Aorta (tissue), 5 donors: Measurements from ENCODE around the gene GABRD. TPM values are rescaled to one million over a fixed set of nuclear protein-coding genes. Genes with fewer than 3 reads are reported as not detected.

Experiments
- ATAC-seq: fragments of 200-7000 bp; cut with Tn5 transposase; one replicate; pipeline ENCODE4 v1.9.1; 2022; ENCODE audit warnings: moderate library complexity; ENCODE audit not compliant: low FRiP score
- DNase-seq, 2 donors: peaks; one replicate each; pipeline ENCODE4 v3.0.0-alpha.2; 2020
- H3K27ac ChIP-seq, 2 donors: one replicate each; pipeline ENCODE4 v1.5.1; 2013; ENCODE audit warnings: low read length in 2 of 2, mild to moderate bottlenecking in 2 of 2, moderate library complexity in 2 of 2, control low read depth in 1 of 2, inconsistent platforms in 1 of 2, low read depth in 1 of 2
- H3K27me3 ChIP-seq, 2 donors: one replicate each; pipeline ENCODE4 v1.6.1; 2013; ENCODE audit warnings: control low read depth in 1 of 2, low read length in 1 of 2, mild to moderate bottlenecking in 1 of 2, moderate library complexity in 1 of 2; ENCODE audit not compliant: insufficient read depth in 2 of 2, control insufficient read depth in 1 of 2
- H3K36me3 ChIP-seq, 2 donors: one replicate each; pipeline ENCODE4 v1.6.1; 2013; ENCODE audit warnings: control low read depth in 1 of 2, low read length in 1 of 2, mild to moderate bottlenecking in 1 of 2; ENCODE audit not compliant: insufficient read depth in 2 of 2, control insufficient read depth in 1 of 2
- H3K4me1 ChIP-seq, 2 donors: one replicate each; pipeline ENCODE4 v1.6.1; 2013; ENCODE audit warnings: low read length in 2 of 2, control low read depth in 1 of 2, mild to moderate bottlenecking in 1 of 2, moderate library complexity in 1 of 2; ENCODE audit not compliant: insufficient read depth in 2 of 2, control insufficient read depth in 1 of 2
- H3K4me3 ChIP-seq, 2 donors: one replicate each; pipeline ENCODE4 v1.5.1; 2013; ENCODE audit warnings: low read length in 2 of 2, control low read depth in 1 of 2, mild to moderate bottlenecking in 1 of 2
- H3K9me3 ChIP-seq: one replicate; pipeline ENCODE4 v1.6.1; 2013; ENCODE audit warnings: mild to moderate bottlenecking, low read length; ENCODE audit not compliant: control insufficient read depth
- WGBS, 2 donors: extraction: QIAGEN DNeasy Blood & Tissue Kit; methylation state at CpG; one replicate each; pipeline ENCODE4 v1.1.7; 2013; 5-methylcytosine and 5-hydroxymethylcytosine counted together
- intact Hi-C, 2 donors: fragments of 100-400 bp; cut with DNase I; formaldehyde crosslinking; loops; one replicate each; pipeline versions ENCODE4 v1.14.2 to v1.15.0; 2022
- polyA plus RNA-seq, 2 donors: library from polyadenylated mRNA; stranded (reverse); fragments of 200-250 nt; gene quantifications; one replicate each; pipeline ENCODE4 v1.2.3, GENCODE V29; 2013
- total RNA-seq, 2 donors: library from RNA; stranded (reverse); fragmentation: NEBNext Ultra II Directional; extraction: Animal tissue kit (Norgen Biotek cat#: 25700); gene quantifications; one replicate each; pipeline ENCODE4 v1.2.1, GENCODE V29; 2021
- donor health status: healthy with polysubstance abuse.
- donor health status: Bipolar disorder and iron deficiency.
- donor health status: DM: no; HTN: no; CAD: no.
- donor health status: DM: no; HTN: no; CAD: no.
- donor health status: DM: yes; HTN: yes; CAD: no.

The GABRD gene
- total and polyA plus RNA-seq, 4 donors, result 0.49 to 1.2 TPM; not detected in 2

DNA sequence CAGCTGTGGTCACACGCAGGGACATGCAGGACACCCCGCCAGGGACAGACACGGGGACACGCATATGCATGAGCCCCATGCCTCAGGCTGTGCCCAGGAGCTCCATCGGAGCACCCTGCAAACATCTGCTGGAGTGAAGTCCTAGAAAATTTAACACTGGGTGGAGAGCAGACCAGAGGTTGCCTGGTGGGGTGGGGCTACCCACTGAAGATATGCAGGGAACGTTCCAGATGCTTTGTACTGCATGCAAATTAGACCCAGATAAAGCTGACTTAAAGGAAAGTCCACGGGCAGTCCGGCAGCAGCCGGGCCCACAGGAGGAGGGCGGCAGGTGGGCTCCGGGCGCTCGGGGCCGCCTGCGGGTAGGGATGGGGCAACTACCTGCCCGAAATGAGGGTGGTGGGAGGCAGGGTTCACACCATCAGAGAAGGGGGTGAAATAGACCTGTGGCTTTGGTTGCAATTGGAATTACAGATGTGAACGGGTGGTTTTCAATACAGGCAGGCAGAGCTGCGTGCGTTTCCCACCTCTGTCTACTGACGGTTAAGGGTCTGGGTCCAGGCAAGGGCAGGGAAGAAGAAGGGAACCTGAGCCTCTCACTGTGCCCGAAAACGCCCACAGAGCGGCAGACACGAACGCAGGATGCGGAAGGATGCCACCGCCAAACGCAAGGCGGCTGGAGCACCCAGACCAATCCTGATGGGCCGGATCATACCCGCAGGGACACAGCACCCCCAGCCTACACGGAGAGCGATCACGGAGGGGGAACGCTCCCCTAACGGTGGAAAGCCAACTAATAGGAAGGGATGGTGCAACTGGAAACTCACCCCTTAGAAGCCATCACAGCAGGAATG, 36.5 kb upstream of the GABRD start:
- Histone ChIP-seq H3K36me3 (no peaks in the 10 kb centered on the region), H3K27ac (no peak overlapping the region), H3K9me3 (no peaks in the 10 kb centered on the region), H3K27me3 (no peaks in the 10 kb centered on the region), H3K4me3 (no peak overlapping the region), H3K4me1 (no peaks in the 10 kb centered on the region)
- intact Hi-C loops, result no loop called here
- no peak for ATAC-seq
- 89 to 91% methylated on average over 36 of the region's 36 CpGs for WGBS, 2 donors
- DNase-seq, result no peak

- intact Hi-C loops, result no loop called here
- no peak overlapping the region for H3K4me3 ChIP-seq
- WGBS, 2 donors, result 83 to 85% methylated on average over 17 of the region's 17 CpGs
These were observed 34.5 kb upstream of the GABRD start for GRCh38 chr1:1984560-1985070.

DNA sequence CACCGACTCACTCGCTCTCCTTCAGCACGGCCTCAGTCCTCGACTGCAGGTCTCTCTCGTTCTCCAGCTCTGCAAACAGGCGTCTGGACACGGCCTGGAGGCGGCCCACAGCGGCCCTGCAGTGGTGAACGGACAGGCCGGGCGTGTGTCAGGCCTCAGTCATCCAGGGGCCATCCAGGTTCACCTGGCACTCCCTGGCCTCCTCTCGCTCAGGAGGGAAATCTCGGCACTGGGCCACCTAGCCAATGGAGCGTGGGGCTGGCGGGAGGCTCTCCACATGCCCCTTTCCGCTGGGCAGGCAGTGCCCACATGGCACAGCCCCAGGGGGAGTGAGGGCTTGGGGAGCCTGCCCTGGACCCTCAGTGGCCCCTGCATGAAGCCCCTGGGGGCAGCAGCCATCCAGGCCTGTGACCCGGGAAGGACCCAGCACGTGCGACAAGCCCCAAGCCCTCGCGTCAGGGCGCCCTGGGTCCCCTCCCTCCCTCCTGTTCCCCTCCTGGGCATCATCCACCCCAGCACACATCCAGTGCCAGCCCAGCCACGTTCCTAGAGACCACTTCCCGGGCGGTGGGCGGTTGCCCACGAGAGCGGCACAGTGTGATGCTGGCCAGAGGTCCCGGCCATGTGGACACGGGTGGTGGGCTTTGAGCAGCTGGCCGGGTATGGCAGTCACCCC, 33.6 kb upstream of the GABRD start:
- DNase-seq (no peak), ATAC-seq (no peak)
- Histone ChIP-seq H3K4me1 (no peaks in the 10 kb centered on the region), H3K27ac (no peak overlapping the region), H3K36me3 (no peaks in the 10 kb centered on the region), H3K4me3 (no peak overlapping the region), H3K9me3 (no peaks in the 10 kb centered on the region), H3K27me3 (no peaks in the 10 kb centered on the region)
- 77 to 81% methylated on average over 27 to 32 of the region's 32 CpGs for WGBS, 2 donors
- intact Hi-C loops, result no loop called here

More at GRCh38 chr1:1984560-1985070, 34.5 kb upstream of the GABRD start:
- DNase-seq, result no peak
- Histone ChIP-seq H3K4me1 (no peaks in the 10 kb centered on the region), H3K36me3 (no peaks in the 10 kb centered on the region), H3K9me3 (no peaks in the 10 kb centered on the region), H3K27me3 (no peaks in the 10 kb centered on the region), H3K27ac (no peak overlapping the region)
- no peak for ATAC-seq

DNA sequence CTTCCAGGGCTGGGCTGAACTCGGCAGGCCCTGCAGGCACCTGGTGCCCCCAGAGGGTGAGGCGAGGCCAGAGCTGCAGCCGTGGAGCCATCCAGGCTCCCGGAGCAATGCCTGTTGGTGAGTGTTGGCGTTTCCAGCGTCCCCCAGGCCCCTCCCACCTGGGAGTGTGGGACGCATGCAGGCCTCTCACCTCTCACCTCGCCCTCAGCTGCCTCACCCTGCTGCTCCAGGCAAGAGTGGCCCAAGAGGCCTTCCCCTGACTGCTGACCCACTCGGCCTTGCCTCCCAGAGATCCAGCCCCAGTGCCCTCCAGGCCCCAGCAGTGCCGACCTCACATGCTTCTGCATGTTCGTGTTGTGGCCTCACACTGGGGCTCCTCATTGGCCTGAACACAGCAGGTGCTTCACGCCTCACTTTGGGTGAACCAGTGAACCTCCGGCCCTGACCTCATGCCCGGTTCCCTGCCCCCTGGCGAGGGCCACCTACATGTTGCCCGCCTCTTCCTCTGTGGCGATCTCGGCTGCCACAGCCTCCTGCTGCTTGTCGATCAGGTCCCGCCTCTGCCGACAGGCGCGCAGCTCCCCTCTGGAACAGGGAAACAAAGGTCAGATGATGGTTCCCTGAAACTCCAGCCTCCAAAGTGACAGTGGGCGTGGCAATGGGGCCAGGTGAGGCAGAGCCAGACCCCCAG, 32.5 kb upstream of the GABRD start:
- DNase-seq (no peak), ATAC-seq (no peak)
- H3K4me3 ChIP-seq, result no peak overlapping the region
- H3K27ac ChIP-seq, result no peak overlapping the region
- no peaks in the 10 kb centered on the region for H3K4me1 ChIP-seq
- no peaks in the 10 kb centered on the region for H3K27me3 ChIP-seq
- 73 to 78% methylated on average over 24 of the region's 24 CpGs for WGBS, 2 donors
- H3K36me3 ChIP-seq, result no peaks in the 10 kb centered on the region
- intact Hi-C loops, result no loop called here
- no peaks in the 10 kb centered on the region for H3K9me3 ChIP-seq

GRCh38 chr1:1987142-1987510, 32.0 kb upstream of the GABRD start:
- ATAC-seq, result no peak
- H3K27me3 ChIP-seq, result no peaks in the 10 kb centered on the region

GRCh38 chr1:1988061-1988945, 30.8 kb upstream of the GABRD start:
- Histone ChIP-seq H3K27ac (no peak overlapping the region), H3K9me3 (no peaks in the 10 kb centered on the region), H3K4me3 (no peak overlapping the region), H3K4me1 (no peaks in the 10 kb centered on the region), H3K36me3 (no peaks in the 10 kb centered on the region), H3K27me3 (peaks cover 0 to 1% of the 10 kb centered on the region in 2 donors)
- WGBS, 2 donors, result 62 to 70% methylated on average over 27 to 29 of the region's 29 CpGs
- intact Hi-C loops, result no loop called here
- no peak for ATAC-seq
- no peak for DNase-seq

More at GRCh38 chr1:1987142-1987510, 32.0 kb upstream of the GABRD start:
- no peaks in the 10 kb centered on the region for H3K9me3 ChIP-seq
- no peak for DNase-seq
- no peak overlapping the region for H3K27ac ChIP-seq
- no peaks in the 10 kb centered on the region for H3K36me3 ChIP-seq
- intact Hi-C loops, result no loop called here
- no peaks in the 10 kb centered on the region for H3K4me1 ChIP-seq
- 81 to 85% methylated on average over 13 of the region's 13 CpGs for WGBS, 2 donors
- H3K4me3 ChIP-seq, result no peak overlapping the region

- DNase-seq (no peak), ATAC-seq (peak; percentile 14)
- intact Hi-C loops, result no loop called here
- Histone ChIP-seq H3K27ac (no peak overlapping the region), H3K36me3 (no peaks in the 10 kb centered on the region), H3K27me3 (peaks cover 0 to 1% of the 10 kb centered on the region in 2 donors), H3K4me1 (no peaks in the 10 kb centered on the region), H3K4me3 (no peak overlapping the region), H3K9me3 (no peaks in the 10 kb centered on the region)
- WGBS, 2 donors, result 43 to 48% methylated on average over 22 of the region's 22 CpGs
These were observed 30.0 kb upstream of the GABRD start for GRCh38 chr1:1989102-1989542.

GRCh38 chr1:1989789-1990188, 29.4 kb upstream of the GABRD start:
- no peaks in the 10 kb centered on the region for H3K4me1 ChIP-seq
- no peaks in the 10 kb centered on the region for H3K9me3 ChIP-seq
- H3K36me3 ChIP-seq, result no peaks in the 10 kb centered on the region
- peaks cover 0 to 1% of the 10 kb centered on the region in 2 donors for H3K27me3 ChIP-seq
- intact Hi-C loops, result no loop called here
- no peak overlapping the region for H3K4me3 ChIP-seq
- 66 to 75% methylated on average over 9 of the region's 9 CpGs for WGBS, 2 donors
- ATAC-seq, result no peak
- H3K27ac ChIP-seq, result no peak overlapping the region
- DNase-seq, result no peak
